Fibroblast of villous mesenchyme (primary cell): ENCODE data around the gene ARAP2. TPM values are rescaled to one million over a fixed set of nuclear protein-coding genes. Genes with fewer than 3 reads are reported as not detected.

Experiments used
- DNase-seq: peaks from one replicate; pipeline ENCODE4 v3.0.0-alpha.2; 2010; ENCODE audit warnings: low read depth
- H3K4me3 ChIP-seq: 2 replicates; pipeline ENCODE4 v1.5.1; 2011; ENCODE audit warnings: low read depth, mild to moderate bottlenecking, low read length
- total RNA-seq: library from RNA; depleted of rRNA; stranded (reverse); fragments of >200 nt; gene quantifications from 2 replicates; pipeline ENCODE4 v1.2.3, GENCODE V29; 2012
- TF ChIP-seq, protein P1 (sequence below): IDR thresholded peaks from 2 replicates; pipeline ENCODE4 v1.5.1; 2012; ENCODE audit warnings: low read depth, mild to moderate bottlenecking, low read length; ENCODE audit not compliant: insufficient read depth

Gene ARAP2
- total RNA-seq, 1 donor = 11.2 TPM

DNA sequence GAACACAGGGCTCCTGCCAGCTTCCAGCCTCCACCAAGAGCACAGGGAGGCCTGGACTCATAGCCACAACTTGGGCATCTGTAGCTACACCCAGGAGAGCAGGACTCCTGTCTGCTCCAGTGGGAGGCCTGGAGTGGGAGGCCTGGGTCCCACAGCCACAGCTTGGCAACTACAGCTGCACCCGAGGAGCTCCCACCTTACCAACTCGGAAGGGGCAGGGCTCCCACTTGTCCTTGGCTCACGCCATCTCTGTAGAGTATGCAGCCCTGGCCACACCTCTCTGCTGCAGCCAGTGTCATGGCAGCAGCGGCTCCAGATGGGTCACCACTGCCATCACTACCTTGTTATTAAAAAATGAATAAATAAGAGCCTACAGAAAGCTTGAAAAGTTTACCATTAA is 45.5 kb downstream of the ARAP2 start:
- H3K4me3 ChIP-seq = no peak overlapping the region
- no peak for DNase-seq
- TF ChIP-seq, protein P1, sequence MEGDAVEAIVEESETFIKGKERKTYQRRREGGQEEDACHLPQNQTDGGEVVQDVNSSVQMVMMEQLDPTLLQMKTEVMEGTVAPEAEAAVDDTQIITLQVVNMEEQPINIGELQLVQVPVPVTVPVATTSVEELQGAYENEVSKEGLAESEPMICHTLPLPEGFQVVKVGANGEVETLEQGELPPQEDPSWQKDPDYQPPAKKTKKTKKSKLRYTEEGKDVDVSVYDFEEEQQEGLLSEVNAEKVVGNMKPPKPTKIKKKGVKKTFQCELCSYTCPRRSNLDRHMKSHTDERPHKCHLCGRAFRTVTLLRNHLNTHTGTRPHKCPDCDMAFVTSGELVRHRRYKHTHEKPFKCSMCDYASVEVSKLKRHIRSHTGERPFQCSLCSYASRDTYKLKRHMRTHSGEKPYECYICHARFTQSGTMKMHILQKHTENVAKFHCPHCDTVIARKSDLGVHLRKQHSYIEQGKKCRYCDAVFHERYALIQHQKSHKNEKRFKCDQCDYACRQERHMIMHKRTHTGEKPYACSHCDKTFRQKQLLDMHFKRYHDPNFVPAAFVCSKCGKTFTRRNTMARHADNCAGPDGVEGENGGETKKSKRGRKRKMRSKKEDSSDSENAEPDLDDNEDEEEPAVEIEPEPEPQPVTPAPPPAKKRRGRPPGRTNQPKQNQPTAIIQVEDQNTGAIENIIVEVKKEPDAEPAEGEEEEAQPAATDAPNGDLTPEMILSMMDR = no peak

DNA sequence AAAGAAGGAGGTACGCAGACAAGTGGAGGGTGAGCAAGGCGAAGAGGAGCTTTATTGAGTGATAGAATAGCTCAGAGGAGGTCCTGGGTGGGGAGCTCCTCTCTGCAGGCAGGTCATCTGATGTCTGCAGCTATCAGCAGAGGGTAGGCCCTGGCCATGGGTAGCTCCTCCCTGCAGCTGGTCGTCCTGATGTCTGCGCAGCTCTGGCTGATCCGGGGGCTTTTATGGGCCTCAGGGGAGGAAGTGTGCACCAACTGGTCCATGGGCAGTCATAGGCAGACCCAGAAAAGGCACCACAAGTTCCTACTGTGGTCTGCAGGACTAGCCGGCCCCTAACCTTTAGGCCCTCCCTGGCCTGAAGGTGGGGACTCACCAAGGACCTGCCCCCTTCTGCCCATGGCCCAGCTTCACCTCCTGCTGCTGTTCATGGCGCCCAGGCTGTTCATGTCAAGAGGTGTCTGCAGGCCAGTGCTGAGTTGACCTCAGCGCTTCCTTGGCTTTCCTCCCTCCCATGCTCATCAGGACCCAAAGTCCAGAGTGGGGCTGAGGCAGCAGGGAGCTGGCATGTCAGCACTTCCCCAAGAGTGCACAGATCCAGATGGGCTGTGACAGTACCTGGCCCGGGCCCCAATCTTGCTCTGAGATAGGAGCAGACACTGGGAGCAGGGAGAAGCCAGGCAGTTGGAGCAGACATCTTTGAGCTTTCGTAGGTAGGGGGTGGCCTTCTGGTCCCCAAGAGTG is 46.1 kb downstream of the ARAP2 start:
- no peak overlapping the region for H3K4me3 ChIP-seq
- TF ChIP-seq, protein P1 = no peak
- no peak for DNase-seq

DNA sequence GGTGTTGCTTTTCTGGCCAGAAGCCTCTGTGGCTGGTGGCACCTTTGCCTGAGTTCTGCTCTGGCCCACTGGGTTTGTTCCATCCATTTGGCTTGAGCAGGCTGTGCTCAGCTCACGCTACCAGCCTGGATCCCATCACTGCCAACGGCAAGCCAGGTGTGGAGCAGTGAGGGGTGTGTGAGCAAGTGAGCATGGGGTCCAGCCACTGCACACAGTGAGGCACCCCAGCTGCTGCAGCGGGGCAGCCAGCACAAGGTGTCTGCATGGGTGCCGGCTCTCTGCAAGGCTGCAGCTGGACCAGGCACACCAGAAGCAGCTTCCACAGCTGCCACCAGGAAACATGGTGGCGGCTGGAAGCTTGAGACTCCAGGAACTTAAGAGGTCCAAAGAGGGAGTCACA is 46.8 kb downstream of the ARAP2 start:
- no peak overlapping the region for H3K4me3 ChIP-seq
- DNase-seq = no peak
- TF ChIP-seq, protein P1 = no peak

DNA sequence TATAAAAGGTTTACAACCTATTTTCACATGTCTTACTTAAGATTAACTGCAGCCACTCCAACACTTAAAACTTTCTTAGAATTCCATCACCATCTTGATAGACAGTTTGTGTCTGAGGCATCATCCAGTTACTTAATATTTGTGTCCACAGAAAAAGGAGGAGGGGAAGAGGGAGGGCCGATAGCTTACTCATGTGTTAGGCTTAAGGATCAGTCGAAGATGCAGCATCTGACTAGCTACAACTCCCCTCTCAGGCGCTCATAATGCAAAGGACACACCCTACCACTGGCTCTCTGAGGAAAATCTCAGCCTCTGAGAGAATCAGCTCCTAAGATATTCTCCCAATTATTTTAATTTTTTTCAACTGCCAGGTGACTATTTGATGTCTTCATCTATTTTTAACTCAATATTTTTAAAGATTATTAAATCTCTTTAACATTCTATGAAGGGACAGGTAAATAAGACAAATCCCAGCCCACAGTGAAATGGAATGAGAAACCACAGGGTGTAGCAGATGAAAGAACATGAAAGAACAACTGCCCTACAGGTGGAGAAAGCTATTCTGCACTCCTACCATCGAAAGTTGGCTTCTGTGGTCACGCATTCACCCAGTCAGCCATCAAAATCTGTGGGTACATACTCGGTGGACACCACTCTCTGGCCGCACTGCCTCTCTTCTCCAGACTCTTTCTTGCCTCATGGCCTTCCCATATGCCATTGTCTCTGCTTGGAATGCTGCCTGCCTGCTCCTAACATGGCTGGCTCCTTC is 48.0 kb downstream of the ARAP2 start:
- no peak overlapping the region for H3K4me3 ChIP-seq
- TF ChIP-seq, protein P1 = no peak
- DNase-seq = no peak

DNA sequence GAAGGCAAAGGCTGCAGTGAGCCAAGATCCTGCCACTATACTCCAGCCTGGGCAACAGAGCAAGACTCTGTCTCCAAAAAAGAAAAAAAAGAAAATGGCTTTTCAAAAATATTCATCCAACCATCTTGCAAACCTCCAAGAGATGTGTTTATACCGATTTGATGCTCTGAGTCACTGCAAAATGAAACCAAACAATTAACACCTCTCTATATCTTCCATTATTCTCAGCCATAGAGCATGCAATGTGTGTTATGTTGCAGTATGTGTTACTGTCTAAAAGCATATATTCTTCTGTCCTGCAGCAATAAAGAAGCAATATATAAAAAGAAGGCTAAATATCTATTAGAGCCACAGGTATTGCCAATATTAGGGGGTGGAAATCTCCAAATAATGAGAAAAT is 51.4 kb downstream of the ARAP2 start:
- TF ChIP-seq, protein P1 = no peak
- H3K4me3 ChIP-seq = no peak overlapping the region
- DNase-seq = no peak

DNA sequence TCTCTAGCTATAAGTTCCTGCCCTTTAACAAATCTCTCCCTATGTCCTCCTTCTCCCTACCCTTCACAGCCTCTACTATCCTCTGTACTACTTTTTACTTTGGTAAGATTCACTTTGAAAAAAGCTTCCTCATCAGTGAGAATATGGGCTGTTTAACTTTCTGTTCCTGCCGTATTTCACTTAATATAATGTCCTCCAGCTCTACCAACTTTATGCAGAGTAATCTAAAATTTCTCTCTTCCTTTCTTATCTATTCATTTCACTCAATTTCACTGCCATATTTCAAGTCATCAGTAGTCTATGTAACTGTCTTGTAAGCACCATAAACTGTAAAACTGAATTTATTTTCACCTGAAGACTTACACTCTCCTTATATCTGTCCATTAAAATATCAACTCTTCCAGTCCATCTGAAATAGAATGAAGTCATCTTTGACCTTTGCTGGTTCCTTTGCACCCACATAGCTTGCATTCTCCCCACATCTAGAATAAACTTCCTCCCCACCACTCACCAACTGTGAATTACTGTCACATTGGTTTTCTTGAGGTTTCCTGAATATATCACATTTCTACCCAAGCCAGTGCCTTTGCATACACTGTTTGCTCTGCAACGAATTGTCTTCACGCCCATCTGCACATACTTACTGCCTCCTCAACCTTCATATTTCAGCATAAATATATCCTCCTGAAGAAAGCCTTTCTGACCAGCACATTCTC is 54.6 kb downstream of the ARAP2 start:
- no peak for DNase-seq
- TF ChIP-seq, protein P1 = no peak
- H3K4me3 ChIP-seq = no peak overlapping the region
